ENCODE measurements around the gene KCTD3.

Gene KCTD3

DNA sequence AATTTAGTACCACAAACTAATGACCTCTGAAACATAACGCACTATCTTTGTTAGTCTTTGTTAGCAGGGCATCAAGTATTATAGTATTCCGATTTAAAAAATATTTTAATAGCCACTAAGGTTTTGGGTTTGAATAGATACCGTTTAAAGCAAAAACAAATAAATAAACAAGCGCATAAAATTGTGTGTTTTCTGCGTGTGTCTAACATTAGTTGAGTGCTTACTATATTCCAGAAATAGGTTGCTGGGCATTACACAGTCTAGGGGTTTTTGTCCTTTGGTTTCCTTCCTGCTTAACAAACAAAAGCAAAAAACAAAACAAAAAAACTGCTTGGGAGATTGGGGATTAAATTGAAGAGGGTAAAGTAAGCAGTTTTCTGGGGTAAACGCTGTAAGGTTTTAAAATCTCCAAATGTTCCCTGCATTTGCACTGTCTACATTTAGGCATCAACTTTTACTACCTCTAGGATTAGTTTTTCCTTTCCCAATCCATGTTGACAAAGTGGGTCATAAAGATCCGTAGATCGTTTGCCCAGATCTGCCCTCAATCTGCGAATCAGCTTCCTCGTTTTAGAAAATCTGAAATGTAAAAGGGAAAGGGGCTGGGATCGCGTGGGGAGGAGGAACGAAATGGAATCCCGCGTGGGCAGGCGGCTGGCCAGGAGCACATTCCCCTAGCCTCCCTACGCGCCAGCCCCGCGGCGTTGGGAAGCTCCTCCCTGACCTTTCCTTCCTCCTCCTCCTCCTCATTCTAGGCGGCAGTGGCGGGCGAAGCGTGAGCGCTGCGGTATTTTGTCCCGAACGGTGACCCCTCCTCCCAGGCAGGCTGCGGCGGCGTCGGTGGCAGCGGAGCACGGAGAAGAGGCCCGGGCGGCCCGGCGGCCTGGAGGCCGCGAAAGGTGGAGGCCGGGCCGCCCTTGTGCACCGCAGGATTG lies at the start of gene KCTD3:
Gene KCTD3, plus strand, starts transcription at position 749 of the 935 bp plus-strand sequence. CDS start 382 bp downstream, outside the sequence.
- H3K4me1 ChIP-seq, result peaks cover 22% of the 10 kb centered on the region
- no peaks in the 10 kb centered on the region for H3K27me3 ChIP-seq (ENCODE audit: low read depth)
- no peaks in the 10 kb centered on the region for H3K36me3 ChIP-seq (replicated peaks)
- in situ Hi-C loops (cut with MboI; ENCODE audit: low sequenced_read_pairs), result no loop called here
- DNase-seq (ENCODE audit: low spot score in 2 of 2), result peak; percentile 69 to 87
- H3K4me3 ChIP-seq, result peak within 1 kb of the TSS; percentile 66
- no peaks in the 10 kb centered on the region for H3K9me3 ChIP-seq

DNA sequence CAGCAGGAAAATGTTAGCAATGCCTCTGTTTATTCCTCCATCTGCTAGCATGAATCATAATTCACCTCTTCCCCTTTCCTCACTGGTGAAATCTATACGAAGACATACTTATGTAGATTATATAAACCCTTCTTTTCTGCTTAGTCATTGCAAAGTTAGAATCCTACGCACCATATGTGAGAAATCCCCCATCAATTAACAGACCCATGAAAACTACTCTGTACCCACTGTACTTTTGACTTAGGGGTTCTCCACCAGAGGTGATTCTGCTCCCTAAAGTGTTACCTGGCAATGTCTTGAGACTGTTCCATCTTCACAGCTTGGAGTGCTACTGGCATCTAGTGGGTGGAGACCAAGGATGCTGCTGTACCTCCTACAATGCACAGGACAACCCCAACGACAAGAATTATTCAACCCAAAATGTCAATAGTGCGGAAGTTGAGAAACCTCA lies 49.6 kb upstream of the KCTD3 start:
- H3K4me1 ChIP-seq, result no peaks in the 10 kb centered on the region
- in situ Hi-C loops (cut with MboI; ENCODE audit: low sequenced_read_pairs), result no loop called here
- no peak overlapping the region for H3K4me3 ChIP-seq
- H3K9me3 ChIP-seq, result no peaks in the 10 kb centered on the region
- no peaks in the 10 kb centered on the region for H3K36me3 ChIP-seq (replicated peaks)
- DNase-seq (ENCODE audit: low spot score in 2 of 2), result peak; percentile 28 to 29
- H3K27me3 ChIP-seq (ENCODE audit: low read depth), result no peaks in the 10 kb centered on the region

DNA sequence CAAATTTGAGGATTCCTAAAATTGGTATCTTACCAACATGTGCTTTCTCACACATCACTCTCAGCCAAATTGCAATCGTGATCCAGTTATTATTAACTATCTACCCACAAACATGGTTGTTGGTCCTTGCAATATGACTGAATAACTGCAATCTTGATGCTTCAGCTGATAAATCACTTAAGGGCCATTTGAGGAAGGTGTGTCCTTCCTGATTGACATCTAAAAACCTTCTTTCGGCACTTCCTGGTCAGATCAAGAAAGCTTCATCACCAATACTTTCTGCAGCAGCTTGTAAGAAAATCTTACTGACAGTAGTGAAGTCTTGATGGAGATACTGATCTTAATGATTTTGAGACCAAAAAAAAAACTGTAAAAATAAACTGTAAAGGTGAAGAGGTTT lies 48.5 kb upstream of the KCTD3 start:
- no peaks in the 10 kb centered on the region for H3K9me3 ChIP-seq
- H3K4me3 ChIP-seq, result no peak overlapping the region
- no peak for DNase-seq (ENCODE audit: low spot score in 2 of 2)
- no peaks in the 10 kb centered on the region for H3K27me3 ChIP-seq (ENCODE audit: low read depth)
- no peaks in the 10 kb centered on the region for H3K36me3 ChIP-seq (replicated peaks)
- in situ Hi-C loops (cut with MboI; ENCODE audit: low sequenced_read_pairs), result no loop called here
- no peaks in the 10 kb centered on the region for H3K4me1 ChIP-seq

DNA sequence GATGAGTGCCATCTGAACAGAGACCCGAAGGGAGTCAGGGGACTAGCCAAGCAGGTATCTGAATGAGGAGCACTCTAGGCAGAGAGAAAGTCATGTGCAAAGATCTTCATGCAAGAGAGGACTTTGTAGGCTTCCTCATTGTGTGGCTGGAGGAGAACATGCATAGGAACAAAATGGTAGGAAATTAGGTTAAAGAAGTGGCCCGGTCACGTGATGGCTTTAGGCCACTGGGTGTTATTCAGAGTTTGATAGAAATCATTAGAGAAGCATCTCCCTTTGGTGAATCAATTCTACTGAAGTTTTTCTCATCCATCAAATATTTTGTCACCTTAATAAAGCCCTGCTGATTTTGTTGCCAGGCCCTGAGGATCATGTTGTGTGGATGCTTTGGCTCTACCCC lies 45.8 kb upstream of the KCTD3 start:
- in situ Hi-C loops (cut with MboI; ENCODE audit: low sequenced_read_pairs), result loop anchor here (10.0 kb wide), 2 partner anchors 706 to 856 kb away; no protein-coding TSS in a partner anchor
- Histone ChIP-seq H3K9me3 (no peaks in the 10 kb centered on the region), H3K4me1 (no peaks in the 10 kb centered on the region), H3K4me3 (no peak overlapping the region), H3K36me3 (replicated peaks) (no peaks in the 10 kb centered on the region), H3K27me3 (ENCODE audit: low read depth) (no peaks in the 10 kb centered on the region)
- no peak for DNase-seq (ENCODE audit: low spot score in 2 of 2)

DNA sequence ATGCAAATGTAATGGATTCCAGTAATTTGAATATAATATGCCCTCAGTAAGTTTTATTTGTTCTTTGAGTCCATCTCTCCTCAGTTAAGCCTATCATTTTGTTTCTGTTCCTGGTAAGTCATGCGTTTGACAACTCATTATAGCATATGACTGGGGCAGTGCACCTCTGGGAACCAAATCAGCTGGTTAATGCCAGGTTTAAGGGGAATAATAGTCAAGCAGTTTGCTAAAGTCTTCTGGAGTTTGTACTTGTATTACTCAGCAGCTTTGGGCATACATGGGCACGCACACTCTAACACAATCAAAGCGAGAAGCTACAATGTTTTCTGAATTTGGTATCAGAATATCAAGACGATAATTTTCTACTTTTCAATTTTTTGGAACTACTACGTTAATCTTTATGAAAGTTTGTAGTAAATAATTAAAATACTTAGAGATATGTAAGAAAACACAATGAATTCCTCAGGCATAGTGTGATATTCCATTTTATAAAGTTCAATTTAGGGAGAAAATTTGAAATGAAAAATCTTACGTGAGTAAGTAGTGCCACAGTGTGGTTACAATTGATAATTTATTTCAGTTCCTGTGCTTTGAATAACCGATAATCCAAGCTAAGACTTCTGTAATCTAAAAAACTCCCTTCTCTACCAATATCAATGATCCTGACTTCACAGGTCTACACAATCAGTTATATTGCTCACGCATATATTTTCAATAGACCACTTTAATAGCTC lies 43.8 kb upstream of the KCTD3 start:
- Histone ChIP-seq H3K9me3 (no peaks in the 10 kb centered on the region), H3K4me3 (no peak overlapping the region), H3K4me1 (no peaks in the 10 kb centered on the region), H3K27me3 (ENCODE audit: low read depth) (no peaks in the 10 kb centered on the region), H3K36me3 (replicated peaks) (no peaks in the 10 kb centered on the region)
- DNase-seq (ENCODE audit: low spot score in 2 of 2), result peak in 1 of 2 experiments; percentile 19
- in situ Hi-C loops (cut with MboI; ENCODE audit: low sequenced_read_pairs), result loop anchor here (10.0 kb wide), 2 partner anchors 708 to 858 kb away; no protein-coding TSS in a partner anchor

DNA sequence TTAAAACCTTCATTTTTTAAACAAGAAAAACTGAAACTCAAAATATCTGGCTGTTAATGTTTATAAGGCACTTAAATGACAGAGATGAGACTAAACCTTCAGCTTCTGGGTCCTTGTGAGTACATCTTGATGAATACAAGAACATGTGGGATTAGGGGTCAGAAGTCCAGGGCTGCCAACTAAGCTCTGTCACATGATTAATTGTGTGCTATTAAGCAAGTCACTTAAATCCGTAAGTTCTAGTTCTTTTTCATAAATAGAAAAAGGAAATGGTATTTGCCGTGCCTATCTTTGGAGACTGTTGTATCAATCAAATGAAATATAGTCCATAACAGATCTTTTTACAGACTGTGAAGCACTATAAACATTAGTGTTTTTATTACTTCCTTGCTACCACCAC lies 43.2 kb upstream of the KCTD3 start:
- Histone ChIP-seq H3K4me1 (no peaks in the 10 kb centered on the region), H3K36me3 (replicated peaks) (no peaks in the 10 kb centered on the region), H3K9me3 (no peaks in the 10 kb centered on the region), H3K4me3 (no peak overlapping the region), H3K27me3 (ENCODE audit: low read depth) (no peaks in the 10 kb centered on the region)
- no peak for DNase-seq (ENCODE audit: low spot score in 2 of 2)
- in situ Hi-C loops (cut with MboI; ENCODE audit: low sequenced_read_pairs), result loop anchor here (10.0 kb wide), 2 partner anchors 709 to 859 kb away; no protein-coding TSS in a partner anchor

DNA sequence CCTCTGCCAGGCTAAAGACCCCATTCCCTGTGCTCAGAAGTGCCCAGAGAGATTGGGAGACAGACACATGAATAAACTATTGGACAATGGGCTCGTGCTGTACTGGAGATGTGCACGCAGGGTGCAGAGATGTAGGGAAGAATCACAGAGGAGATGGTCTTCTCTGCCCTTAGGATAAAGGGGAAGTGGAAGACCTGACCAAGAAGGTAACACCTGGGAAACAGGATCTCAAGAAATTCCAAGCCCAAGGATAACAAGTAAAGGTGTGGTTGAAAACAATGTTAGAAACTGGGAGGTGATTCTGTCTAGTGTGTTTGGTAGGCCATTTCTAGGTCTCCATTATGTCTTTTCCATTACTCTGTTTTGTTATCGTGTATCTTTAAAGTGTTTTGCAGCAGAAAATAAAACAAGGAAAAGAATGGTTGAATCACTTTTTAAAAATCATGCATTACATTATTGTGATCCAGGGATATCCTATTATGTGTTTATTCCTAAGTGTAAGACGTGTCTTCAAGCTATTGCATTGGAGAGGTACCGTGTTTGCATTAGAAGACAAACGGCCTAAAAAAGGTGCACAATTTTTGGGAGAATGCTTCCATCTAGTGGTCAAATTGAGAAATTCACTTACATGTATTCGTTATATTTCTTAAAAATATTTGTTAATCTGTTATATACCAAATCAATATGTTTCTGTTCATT lies 40.8 kb upstream of the KCTD3 start:
- peak in 1 of 2 experiments; percentile 59 for DNase-seq (ENCODE audit: low spot score in 2 of 2)

DNA sequence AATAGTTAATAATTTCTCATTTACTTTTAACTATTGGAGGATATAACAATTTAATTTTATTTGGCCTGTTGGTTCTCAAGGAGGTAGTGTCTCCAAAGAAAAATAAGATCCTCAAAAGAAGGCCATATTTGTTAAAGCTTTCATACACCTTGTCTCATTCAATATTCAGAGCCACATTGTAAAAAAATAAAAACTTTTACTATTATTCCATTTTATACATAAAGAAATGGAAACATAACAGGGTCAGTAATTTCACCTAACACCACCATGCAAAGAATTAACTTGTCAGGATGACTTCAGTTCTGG lies 40.3 kb upstream of the KCTD3 start:
- no peaks in the 10 kb centered on the region for H3K36me3 ChIP-seq (replicated peaks)
- DNase-seq (ENCODE audit: low spot score in 2 of 2), result no peak
- in situ Hi-C loops (cut with MboI; ENCODE audit: low sequenced_read_pairs), result loop anchor here (10.0 to 25.0 kb wide), 3 partner anchors 712 to 1189 kb away; no protein-coding TSS in a partner anchor
- H3K4me1 ChIP-seq, result no peaks in the 10 kb centered on the region
- no peaks in the 10 kb centered on the region for H3K27me3 ChIP-seq (ENCODE audit: low read depth)
- H3K9me3 ChIP-seq, result no peaks in the 10 kb centered on the region
- no peak overlapping the region for H3K4me3 ChIP-seq

More for the DNA sequence above, 40.8 kb upstream of the KCTD3 start:
- no peaks in the 10 kb centered on the region for H3K4me1 ChIP-seq
- no peak overlapping the region for H3K4me3 ChIP-seq
- H3K36me3 ChIP-seq (replicated peaks), result no peaks in the 10 kb centered on the region
- in situ Hi-C loops (cut with MboI; ENCODE audit: low sequenced_read_pairs), result loop anchor here (10.0 to 25.0 kb wide), 3 partner anchors 711 to 1189 kb away; no protein-coding TSS in a partner anchor
- no peaks in the 10 kb centered on the region for H3K27me3 ChIP-seq (ENCODE audit: low read depth)
- H3K9me3 ChIP-seq, result no peaks in the 10 kb centered on the region

DNA sequence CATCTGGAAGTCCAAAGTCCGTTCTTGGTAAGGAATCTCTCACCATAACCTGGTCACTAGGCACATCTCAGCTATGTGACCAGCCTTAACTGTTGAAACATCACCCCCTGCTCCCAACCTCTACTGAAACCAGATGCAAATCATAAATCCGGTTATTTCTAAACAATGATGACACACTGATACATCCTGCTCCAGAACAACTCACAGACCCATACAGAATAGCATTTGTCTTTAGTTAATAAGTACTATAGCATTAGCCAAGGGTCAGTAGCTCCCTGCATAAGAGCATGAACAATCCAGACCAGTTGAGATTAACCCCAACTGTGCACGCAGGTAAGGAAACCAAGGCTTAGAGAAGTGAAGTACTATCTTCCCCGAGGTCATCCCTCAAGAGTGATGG lies 38.0 kb upstream of the KCTD3 start:
- in situ Hi-C loops (cut with MboI; ENCODE audit: low sequenced_read_pairs), result loop anchor here (10.0 to 25.0 kb wide), 3 partner anchors 714 to 1192 kb away; no protein-coding TSS in a partner anchor
- Histone ChIP-seq H3K9me3 (no peaks in the 10 kb centered on the region), H3K4me1 (no peaks in the 10 kb centered on the region), H3K36me3 (replicated peaks) (no peaks in the 10 kb centered on the region), H3K27me3 (ENCODE audit: low read depth) (no peaks in the 10 kb centered on the region), H3K4me3 (no peak overlapping the region)
- DNase-seq (ENCODE audit: low spot score in 2 of 2), result no peak

DNA sequence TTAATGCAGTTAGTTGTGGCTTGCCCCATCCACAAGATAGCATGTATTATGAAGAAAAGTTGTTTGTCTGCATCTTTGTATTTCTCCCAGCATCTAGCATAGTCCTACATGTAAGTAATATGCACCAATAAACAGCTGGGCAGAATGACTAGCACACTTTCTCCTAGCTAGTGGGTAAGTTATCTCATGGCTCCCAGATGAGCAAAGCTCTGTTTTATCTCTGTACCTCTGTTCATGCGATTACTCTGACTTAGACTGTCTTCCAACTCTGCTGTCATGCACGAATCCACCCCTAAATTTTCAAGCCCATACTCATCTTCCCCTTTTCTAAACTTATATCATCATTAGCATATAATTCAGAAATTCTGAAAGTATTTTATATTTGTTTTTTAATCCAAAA lies 37.5 kb upstream of the KCTD3 start:
- H3K4me1 ChIP-seq, result no peaks in the 10 kb centered on the region
- H3K4me3 ChIP-seq, result no peak overlapping the region
- no peaks in the 10 kb centered on the region for H3K36me3 ChIP-seq (replicated peaks)
- H3K27me3 ChIP-seq (ENCODE audit: low read depth), result no peaks in the 10 kb centered on the region
- no peak for DNase-seq (ENCODE audit: low spot score in 2 of 2)
- in situ Hi-C loops (cut with MboI; ENCODE audit: low sequenced_read_pairs), result loop anchor here (10.0 to 25.0 kb wide), 3 partner anchors 715 to 1192 kb away; no protein-coding TSS in a partner anchor
- H3K9me3 ChIP-seq, result no peaks in the 10 kb centered on the region

DNA sequence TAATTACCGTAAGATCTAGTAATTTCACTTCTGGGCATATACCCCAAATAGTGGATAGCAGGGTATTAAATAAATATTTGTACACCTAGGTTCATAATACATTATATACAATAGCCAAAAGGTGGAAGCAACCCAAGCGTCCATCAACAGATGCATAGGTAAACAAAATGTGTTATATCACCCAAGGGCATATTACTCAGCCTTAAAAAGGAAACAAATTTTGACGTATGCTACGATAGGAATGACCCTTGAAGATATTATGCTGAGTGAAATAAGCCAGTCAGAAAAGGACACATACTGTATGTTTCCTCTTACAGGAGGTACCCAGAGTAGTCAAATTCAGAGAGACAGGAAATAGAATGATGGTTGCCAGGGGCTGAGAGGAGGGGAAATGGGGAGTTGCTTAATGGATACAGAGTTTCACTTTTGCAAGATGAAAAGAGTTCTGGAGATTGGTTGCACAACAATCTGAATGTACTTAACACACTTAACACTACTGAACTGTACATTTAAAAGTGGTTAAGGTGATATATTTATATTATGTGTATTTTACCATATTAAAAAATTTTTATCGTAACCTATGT lies 36.6 kb upstream of the KCTD3 start:
- Histone ChIP-seq H3K4me1 (no peaks in the 10 kb centered on the region), H3K9me3 (no peaks in the 10 kb centered on the region), H3K27me3 (ENCODE audit: low read depth) (no peaks in the 10 kb centered on the region), H3K4me3 (no peak overlapping the region), H3K36me3 (replicated peaks) (no peaks in the 10 kb centered on the region)
- DNase-seq (ENCODE audit: low spot score in 2 of 2), result no peak
- in situ Hi-C loops (cut with MboI; ENCODE audit: low sequenced_read_pairs), result loop anchor here (25.0 kb wide), 1 partner anchor 1193 kb away; no protein-coding TSS in a partner anchor

DNA sequence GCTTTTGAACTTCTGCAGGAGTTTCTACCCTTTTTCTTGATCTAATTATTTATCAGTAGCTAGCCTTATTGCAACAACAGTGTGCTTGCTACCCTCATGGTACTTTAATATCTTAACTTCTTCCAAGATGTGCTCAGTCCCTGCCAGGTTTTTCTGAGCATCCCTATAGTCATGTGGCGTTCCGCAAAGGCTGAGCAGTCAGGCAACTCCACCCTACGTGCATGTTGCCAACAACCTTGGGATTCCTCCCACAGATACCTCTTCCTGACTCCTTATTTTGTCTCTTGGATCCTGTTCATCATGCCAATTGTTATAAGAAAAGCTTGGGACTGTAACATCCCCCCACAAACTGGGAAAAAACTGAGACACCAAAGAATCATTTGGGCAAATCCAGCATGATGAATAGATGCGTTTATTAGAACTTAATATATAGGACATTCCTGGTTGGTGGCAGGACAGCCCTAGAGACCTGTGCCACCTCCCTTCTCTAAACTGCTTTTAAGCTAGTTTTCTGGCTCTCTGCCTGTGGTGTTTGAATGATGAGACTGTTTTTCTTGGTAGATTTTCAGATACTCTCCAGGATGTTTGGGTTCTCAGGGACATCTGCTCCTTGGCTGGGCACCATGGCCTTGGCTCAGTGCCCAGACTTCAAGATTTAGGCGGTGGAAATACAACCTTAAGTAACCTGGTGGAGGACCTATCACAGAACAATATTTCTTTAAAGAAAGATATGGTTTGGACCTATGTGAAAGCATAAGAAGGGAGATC lies 27.1 kb upstream of the KCTD3 start:
- H3K27me3 ChIP-seq (ENCODE audit: low read depth), result no peaks in the 10 kb centered on the region

More for the DNA sequence above, 27.1 kb upstream of the KCTD3 start:
- in situ Hi-C loops (cut with MboI; ENCODE audit: low sequenced_read_pairs), result loop anchor here (25.0 kb wide), 1 partner anchor 1203 kb away; no protein-coding TSS in a partner anchor
- Histone ChIP-seq H3K4me3 (no peak overlapping the region), H3K9me3 (no peaks in the 10 kb centered on the region; the same call in 1 of the 2 replicates), H3K4me1 (no peaks in the 10 kb centered on the region), H3K36me3 (replicated peaks) (no peaks in the 10 kb centered on the region)
- DNase-seq (ENCODE audit: low spot score in 2 of 2), result no peak

Measured in HAP-1 (cell line).